GM21515 (cell line): ENCODE measurements around the gene PRLR.
"Not testable (repeated sequence)": the region's sequence is repeated elsewhere in the genome, so short reads cannot be mapped to it uniquely, and the experiment has no call there.

Experiments
- ATAC-seq: cut with Tn5 transposase; IDR thresholded peaks from one replicate; pipeline ENCODE4 v1.9.1; 2021; ENCODE audit not compliant: unreplicated experiment

PRLR gene

DNA sequence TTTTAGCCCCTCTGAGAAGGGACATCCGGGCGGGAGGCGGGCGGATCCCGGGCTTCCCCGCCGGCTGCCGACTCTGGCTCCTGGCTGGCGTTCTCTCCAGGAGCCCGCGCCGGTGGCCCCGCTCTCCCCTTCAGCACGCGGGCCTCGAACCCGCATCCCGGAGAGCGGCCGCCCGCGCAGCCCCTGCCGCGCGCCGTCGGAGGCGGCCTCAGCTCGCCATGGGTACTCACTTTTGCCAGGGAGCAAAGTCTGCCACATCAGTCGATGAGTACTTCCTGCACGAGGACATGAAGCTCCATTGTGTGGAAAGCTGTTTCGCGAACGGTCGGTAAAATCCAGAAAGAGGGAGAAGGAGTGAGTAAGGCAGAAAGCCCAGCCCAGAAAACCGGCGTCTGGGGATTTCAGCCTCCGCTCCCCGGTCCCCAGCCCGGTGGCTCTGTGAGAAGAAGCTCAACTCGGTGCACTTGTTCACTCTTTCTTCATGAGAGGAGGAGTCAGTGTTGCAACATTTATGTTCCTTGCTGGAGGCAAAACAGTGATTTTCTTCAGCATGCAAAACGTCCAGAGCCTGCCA lies at the start of gene PRLR:
PRLR (minus strand) TSS at position 450 of the 574 bp plus-strand sequence. CDS start 140,867 bp downstream, outside the sequence.
- no peak for ATAC-seq

DNA sequence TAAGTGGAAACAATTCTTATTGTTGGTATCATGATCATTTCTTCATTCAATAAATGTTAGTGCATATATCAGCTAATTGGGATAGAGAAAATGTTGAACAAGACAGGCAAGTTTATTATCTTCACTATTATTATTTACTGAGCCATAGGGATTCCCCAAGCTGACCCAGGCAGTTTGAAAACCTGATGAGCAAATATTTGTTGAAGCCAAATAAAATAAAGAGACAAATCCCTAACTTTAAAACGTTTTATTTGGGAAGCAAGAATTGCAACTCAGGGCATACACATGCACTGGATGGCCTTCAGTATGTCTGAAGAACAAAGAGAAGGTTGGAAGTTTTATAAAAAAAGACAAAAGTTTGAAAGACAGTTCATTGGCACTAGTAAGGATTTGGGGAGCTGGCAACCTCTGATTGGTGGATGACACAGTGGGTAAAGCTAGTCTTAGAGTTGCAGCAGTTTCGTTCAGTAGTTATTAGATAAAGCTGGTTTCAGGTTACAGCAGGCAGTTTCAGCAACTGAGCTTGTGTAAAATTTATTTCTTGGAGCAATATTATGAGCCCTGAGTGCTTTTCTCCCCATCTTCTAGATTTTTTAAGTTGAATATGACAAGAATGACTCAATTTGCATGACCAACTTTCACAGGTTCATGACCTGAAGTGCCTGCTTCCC lies 44.7 kb upstream of the PRLR start:
- no peak for ATAC-seq

DNA sequence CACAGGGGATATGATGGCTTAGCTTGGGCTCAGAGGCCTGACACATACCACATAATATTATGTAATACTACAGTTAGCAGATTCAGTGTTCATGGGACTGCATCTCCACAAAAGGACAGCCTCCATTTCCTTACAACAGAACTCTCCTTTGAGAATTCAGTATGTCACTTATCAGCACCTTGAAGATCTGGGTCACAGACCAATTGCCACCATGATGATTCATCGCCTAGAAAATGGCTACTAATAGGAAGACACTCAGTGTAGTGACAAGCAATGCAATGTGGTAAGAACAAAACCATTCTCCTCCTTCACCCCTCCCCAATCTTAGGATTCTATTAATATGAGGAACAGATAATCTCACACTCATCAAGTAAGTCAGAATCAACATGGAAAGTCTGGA lies 38.7 kb upstream of the PRLR start:
- no peak for ATAC-seq

DNA sequence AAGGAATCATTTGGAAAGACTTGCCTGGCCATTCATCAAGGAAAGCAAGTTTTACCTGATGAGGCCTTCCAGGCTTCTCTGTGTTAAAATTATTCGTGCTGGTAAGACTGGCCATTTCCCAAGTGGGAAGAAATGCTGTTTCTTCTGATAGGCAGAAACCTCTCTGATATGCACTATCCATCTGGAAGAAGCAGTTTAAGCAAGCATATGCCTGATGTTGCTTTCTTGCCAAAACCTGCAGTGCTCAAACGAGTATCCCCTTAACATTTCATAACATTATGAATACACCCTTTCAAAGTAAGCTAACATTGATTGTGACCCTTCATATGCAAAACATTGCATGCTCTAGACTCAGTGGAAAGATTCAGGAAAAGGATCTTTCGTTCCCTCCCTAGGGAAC lies 36.0 kb upstream of the PRLR start:
- no peak for ATAC-seq

DNA sequence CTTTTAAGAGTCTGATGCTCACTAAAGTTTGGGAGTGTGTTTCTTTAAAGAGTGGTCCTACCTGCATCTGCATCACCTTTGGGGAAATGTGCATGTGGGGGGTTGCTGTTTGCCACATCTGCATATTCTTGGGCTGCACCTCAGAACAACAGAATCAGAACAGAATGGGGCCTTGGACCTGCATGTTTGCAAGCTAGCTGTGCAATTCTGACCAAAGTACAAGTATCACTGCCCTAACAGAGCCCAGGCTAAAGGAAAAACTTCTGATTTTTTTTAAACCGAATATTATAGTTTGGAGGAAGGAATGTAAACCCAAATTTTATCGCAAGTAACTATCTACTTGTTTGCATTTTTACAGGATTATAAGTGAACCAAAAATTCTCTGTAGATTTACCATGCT lies 34.2 kb upstream of the PRLR start:
- ATAC-seq: no peak

DNA sequence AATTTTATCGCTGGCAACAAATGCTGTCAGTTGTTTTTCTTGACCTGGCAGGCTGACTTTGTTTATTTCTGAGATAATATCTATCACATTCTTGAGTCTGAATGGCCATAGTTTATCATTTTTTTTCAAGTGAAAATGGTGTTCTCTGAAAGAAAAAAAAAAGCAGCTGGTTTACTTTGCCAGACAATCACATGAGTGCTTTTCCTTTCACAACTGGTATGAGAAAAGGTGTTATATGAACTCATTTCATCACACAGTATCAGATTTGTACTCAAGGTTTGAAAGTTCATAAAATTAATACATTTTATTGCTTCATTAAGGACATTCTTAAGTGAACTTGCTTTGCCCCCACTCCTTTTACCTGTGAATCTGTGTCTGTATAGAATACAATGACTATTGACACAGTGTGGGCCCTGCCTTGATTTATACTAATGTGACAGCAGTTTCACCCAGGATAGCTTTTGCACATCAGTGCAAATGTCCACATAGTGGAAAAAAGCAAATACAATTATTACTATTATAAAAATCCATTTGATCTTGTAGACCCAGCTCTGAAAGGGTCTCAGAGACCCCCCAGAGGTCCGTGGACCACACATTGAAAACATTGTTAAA lies 33.1 kb upstream of the PRLR start:
- no peak for ATAC-seq

DNA sequence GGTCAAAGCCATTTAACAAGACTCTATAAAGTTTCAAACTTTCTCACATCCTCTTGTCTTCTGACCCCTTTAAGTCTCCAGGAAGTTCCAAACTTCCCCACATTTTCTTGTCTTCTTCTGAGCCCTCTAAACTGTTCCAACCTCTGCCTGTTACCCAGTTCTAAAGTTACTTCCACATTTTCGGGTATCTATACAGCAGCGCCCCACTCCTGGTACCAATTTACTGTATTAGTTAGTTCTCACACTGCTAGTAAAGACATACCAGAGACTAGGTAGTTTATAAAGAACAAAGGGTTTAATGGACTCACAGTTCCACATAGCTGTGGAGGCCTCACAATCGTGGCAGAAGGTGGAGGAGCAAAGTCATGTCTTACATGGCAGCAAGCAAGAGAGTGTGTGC lies 23.3 kb upstream of the PRLR start:
- ATAC-seq: no peak

DNA sequence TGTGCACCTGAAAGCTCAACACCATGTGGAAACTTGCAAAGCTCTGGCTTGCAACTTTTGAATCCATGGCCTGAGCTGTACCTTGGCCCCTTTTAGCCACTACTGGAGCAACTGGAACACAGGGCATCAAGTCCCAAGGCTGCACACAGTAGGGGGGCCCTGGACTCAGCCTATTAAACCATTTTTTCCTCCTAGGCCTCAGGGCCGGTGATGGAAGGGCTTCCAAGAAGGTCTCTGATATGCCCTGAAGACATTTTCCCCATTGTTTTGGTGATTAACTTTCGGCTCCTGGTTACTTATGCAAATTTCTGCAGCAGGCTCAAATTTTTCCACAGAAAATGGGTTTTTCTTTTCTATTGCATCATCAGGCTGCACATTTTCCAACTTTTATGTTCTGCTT lies 22.7 kb upstream of the PRLR start:
- no peak for ATAC-seq

DNA sequence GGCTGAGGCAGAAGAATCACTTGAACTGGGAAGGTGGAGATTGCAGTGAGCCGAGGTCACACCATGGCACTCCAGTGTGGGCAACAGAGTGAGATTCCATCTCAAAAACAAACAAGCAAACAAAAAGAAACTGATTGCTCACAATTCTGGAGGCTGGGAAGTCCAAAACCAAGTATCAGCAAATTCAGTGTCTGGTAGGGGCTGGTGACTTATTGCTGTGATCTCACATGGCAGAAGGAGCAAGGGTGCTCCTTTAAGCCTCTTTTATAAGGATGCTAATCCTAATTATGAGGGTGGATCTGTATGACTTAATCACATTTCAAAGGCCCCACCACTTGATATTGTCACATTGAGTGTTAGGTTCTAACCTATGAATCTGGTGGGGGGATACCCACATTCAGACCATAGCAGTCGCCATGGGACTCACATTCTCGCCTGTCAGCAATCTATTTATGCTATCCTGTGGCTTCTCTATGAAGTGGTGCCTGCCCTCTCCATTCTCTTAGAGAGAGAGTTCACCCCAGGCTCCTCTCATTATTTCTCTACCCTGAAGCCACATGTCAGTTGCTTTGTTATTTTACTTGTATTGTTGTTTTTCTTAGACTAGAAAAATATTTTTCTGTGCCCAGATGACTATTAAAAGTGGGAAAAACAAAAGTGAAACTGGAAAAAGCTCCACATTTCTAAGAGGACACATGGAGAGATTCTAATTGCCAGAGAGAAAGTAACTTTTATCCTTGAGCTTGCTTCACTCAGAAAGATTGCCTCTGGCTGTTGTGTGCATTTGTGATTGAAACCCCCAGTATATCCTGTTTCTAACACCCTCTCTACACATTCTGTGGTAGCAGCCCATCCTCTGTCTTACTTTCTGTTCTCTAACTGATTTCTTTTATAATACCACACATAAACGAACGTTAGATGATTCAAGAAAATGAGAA lies 18.8 kb upstream of the PRLR start:
- no peak for ATAC-seq

DNA sequence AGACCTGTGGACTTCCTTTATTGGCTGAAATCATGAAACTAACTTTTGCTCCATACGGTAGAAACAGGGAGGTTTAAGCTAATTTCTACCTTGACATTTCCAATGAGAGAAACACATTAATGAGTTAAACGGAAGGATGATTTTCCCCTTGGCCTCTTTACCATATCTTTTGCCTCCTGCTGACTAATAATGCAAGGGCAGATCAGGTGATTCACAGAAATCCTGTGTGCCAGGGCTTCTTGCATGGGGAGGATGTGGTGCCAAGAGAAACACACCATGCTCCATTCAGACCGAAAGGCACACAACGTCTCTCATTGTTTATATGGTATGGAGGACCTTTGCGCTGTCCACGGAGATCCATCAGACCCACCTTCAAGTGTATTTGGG lies 17.4 kb upstream of the PRLR start:
- no peak for ATAC-seq

DNA sequence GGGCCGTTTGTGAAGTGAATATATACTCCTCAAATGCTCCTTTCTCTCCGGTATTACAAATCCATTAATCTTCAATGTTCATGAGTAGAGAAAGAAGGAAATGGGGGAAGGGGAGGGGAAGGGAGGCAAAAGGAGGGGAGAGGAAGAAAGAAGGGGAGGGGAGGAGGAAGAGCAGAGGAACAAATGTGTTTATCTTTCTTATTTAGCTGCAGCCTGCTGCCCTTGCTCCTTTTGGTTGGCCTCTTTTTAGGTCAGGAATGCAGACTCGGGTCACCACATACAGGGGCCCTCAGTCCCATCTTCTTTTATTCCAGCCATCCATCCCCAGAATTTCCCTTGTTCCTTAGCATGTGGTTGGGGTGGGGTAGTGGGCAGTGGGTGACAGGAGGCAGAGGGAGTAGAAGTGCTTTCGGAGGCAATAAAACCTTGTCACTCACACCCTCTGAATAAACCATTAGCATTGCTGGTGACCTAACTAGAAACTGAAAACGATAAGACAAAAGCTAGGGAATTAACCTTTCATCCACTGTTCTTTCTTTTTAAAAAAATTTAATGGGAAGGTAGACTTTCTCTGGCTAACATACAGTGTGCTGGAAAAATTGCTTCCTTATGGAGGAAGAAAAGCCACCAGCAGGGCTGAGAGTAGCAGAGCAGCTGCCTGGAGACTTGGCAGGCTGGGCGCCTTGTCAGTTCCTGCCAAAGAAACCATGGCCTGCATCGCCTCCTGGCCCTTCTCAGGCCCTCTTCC lies 16.8 kb upstream of the PRLR start:
- no peak for ATAC-seq

DNA sequence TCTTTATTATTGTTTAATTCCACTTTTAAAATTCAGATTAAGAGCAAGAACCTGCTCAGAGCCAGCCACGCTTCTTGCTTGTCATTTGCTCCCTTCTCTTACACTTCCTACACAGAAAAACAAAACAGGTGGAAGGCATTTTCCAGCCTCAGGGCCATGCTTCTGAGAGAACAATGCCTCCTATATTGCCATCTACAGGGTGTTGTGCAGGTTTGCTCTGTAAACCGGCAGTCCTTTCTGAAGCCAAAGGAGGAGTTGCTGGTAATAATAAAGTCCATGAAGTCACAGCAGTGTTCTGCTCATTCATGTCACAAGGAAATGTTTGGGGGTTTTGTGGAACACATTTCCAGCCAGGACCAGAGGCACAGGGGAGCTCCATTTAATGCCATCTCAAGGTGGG lies 16.1 kb upstream of the PRLR start:
- no peak for ATAC-seq

DNA sequence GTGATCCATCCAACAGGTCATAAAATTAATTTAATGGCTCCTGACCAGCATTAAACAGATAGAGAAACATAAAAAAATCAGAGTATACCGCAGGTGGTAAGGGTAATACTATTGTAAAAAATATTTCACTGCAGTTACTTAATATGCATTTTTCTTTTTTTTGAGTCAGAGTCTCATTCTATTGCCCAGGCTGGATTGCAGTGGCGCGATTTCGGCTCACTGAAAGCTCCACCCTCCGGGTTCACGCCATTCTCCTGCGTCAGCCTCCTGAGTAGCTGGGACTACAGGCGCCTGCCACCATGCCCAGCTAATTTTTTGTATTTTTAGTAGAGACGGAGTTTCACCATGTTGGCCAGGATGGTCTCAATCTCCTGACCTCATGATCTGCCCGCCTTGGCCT lies 15.1 kb upstream of the PRLR start:
- ATAC-seq: not testable (repeated sequence)

DNA sequence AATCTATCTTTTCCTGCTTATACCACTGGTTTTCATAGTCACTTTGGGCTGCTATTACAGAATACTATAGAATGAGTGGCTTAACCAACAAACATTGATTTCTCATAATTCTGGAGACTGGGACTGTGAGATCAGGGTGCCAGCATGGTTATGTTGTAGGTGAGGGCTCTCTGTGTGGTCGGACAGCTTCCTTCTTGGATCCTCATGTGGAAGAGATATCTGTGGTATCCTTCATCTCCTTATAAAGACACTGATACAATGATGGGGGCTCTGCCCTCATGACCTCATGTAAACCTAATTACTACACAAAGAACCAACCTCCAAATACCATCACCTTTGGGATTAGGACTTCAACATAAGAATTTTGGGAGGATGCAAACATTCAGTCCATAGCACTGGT lies 13.9 kb upstream of the PRLR start:
- ATAC-seq: no peak

DNA sequence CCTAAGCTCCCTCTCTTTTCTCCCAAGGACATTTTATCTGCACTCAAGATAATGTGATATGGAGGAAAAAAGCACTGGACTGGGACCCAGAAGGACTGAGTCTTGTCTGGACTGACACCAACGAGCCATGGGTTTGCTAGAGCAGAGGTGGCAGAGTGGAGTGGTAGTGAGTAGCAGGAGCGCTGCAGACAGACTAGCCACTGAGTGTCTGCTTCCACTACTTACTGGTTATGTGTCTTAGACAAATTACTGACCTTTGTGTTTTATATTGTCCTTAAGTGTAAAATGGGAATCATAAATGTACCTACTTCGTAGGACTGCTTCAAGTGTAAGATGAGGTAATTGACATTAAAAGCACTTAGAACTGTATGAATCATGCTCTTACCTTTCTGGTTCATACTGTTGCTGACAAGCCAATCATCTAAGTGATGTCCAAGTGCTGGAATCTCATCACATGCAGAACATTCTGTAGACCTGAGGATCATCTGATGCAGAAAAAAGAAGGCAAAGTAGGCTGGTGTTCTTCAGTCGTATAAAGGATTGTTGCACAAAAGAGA lies 12.5 kb upstream of the PRLR start:
- ATAC-seq: no peak

DNA sequence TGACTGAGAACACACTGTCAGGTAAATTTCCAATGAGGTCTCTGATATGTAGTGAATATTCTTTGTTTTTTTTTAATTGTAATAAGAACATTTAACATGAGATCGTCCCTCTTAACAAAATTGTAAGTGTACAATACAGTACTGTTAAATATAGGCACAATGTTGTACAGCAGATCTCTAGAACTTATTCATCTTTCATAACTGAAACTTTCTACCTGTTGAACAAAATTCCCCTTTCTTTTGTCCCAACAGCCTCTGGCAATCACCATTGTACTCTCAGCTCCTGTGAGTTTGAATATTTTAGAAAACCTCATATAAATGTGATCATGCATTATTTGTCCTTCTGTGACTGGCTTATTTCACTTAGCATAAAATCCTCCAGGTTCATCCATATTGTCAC lies 10.6 kb upstream of the PRLR start:
- ATAC-seq: no peak

DNA sequence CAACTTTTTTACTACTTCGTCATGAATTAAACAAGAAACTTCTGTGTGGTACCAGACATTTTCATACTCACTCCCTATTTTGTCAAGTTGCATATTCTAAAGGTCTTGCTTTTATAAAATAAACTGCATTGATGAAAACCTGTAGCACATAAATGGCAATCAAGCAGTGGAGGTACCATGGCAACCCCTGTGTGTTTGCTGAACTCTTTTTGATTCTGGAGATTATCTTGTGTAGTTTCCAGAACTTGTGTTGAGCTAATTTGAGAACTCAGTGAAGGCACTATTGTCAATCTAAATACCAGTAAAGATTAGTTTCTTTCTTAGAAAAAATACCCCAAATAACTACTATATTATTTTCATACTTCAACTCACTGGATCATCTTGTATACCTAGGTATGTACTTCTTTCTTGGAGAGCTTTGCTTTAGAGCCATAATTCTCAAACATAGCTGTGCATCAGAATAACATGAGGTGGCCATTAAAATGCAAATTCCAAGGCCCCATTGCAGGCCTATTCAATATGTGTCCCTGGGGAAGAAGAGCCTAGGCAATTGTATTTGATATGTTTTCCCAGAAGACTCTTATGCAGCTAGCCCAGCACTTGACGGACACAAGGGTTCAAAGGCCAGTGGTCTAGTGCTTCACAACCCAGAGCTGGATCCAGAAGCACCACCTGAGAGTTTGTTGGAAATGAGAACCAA lies 9.8 kb upstream of the PRLR start:
- no peak for ATAC-seq

DNA sequence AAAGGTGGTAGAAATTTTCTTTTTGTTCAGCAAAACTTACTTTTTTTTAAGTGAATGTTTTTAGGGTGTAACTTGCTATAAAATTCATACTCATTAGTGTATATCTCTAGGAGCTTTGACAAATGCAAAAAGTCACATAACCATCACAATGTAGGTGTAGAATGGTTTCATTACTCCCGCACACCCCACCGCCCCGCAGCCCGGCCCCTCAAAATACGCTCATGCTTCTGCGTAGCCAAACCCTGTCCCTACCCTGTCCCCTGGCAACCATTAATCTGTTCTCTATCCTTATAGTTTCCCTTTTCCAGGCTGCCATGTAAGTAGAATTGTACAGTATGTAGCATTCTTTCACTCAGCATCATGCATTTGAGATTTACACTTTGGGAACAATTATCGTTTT lies 9.2 kb upstream of the PRLR start:
- no peak for ATAC-seq

DNA sequence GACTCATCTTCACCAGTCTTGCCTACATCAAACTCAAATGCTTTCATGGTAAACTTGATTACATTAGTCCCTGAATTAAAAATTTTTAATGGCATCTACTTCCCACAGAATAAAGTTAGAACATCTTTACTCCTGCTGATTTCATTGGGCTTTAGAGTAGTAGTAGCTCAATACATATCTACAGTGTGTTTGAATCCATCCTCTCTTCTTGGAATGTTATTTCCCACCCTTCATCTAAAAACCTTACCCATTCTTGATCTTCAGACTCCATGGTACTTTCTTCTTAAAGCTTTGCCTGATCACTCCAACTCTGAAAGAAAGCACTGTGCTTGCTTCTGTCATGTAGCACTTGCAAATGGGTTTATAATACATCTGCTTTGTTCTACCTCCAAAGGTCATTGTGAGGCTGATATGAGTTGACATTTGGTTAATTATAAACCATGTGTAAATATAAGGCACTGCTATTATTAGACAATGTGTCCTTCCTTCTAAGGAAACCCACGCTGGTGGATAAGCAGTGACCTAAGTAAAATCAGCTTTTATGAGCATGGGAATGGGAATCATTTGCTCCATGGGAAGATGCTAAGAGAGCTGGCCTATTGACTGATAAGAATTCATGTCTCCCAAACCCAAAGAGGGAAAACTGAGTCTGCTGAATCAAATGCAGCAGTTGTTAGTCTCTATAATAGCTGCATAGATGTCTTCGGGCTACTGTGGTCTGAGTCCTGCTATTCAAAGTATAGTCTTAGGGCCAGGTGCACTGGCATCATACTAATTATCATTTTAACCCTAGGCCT lies 7.5 kb upstream of the PRLR start:
- no peak for ATAC-seq
